Measurements from ENCODE around the gene ALKBH4.
"Not testable (repeated sequence)": the region's sequence is repeated elsewhere in the genome, so short reads cannot be mapped to it uniquely, and the experiment has no call there.

The ALKBH4 gene

GRCh38 chr7:102464577-102465280 lies at the start of gene ALKBH4, which contains the start of gene LRWD1:
Gene ALKBH4 (minus strand): TSS chr7:102464863. CDS start chr7:102464836, 27 bp downstream.
Gene LRWD1 (plus strand): TSS chr7:102464984. CDS start chr7:102465081, 97 bp downstream.
- peak; percentile 60 for DNase-seq (ENCODE audit: low read depth)

- DNase-seq (ENCODE audit: low read depth) = peak; percentile 9
These were observed 48.1 kb upstream of the ALKBH4 start for GRCh38 chr7:102512642-102513221.

- not testable (repeated sequence) for DNase-seq (ENCODE audit: low read depth)
These were observed 47.3 kb upstream of the ALKBH4 start for GRCh38 chr7:102511860-102512522.

- DNase-seq (ENCODE audit: low read depth) = not testable (repeated sequence)
These were observed 45.9 kb upstream of the ALKBH4 start for GRCh38 chr7:102510575-102510974.

GRCh38 chr7:102507410-102508088 lies 42.9 kb upstream of the ALKBH4 start:
- not testable (repeated sequence) for DNase-seq (ENCODE audit: low read depth)

- DNase-seq (ENCODE audit: low read depth) = not testable (repeated sequence)
These were observed 40.9 kb upstream of the ALKBH4 start for GRCh38 chr7:102505298-102506185.

- DNase-seq (ENCODE audit: low read depth) = not testable (repeated sequence)
These were observed 38.5 kb upstream of the ALKBH4 start for GRCh38 chr7:102503141-102503540.

- DNase-seq (ENCODE audit: low read depth) = not testable (repeated sequence)
These were observed 33.7 kb upstream of the ALKBH4 start for GRCh38 chr7:102498321-102498720.

GRCh38 chr7:102497308-102497707 lies 32.6 kb upstream of the ALKBH4 start:
- DNase-seq (ENCODE audit: low read depth) = not testable (repeated sequence)

GRCh38 chr7:102496861-102497260 lies 32.2 kb upstream of the ALKBH4 start:
- not testable (repeated sequence) for DNase-seq (ENCODE audit: low read depth)

- DNase-seq (ENCODE audit: low read depth) = not testable (repeated sequence)
These were observed 29.9 kb upstream of the ALKBH4 start for GRCh38 chr7:102494473-102495149.

GRCh38 chr7:102494026-102494425 lies 29.4 kb upstream of the ALKBH4 start:
- DNase-seq (ENCODE audit: low read depth) = not testable (repeated sequence)

GRCh38 chr7:102493220-102493935 lies 28.7 kb upstream of the ALKBH4 start:
- not testable (repeated sequence) for DNase-seq (ENCODE audit: low read depth)

GRCh38 chr7:102490529-102491075 lies 25.9 kb upstream of the ALKBH4 start:
- DNase-seq (ENCODE audit: low read depth) = not testable (repeated sequence)

GRCh38 chr7:102484317-102484716 lies 19.7 kb upstream of the ALKBH4 start:
- not testable (repeated sequence) for DNase-seq (ENCODE audit: low read depth)

- DNase-seq (ENCODE audit: low read depth) = not testable (repeated sequence)
These were observed 17.3 kb upstream of the ALKBH4 start for GRCh38 chr7:102481962-102482361.

- not testable (repeated sequence) for DNase-seq (ENCODE audit: low read depth)
These were observed 15.4 kb upstream of the ALKBH4 start for GRCh38 chr7:102479982-102480637.

- not testable (repeated sequence) for DNase-seq (ENCODE audit: low read depth)
These were observed 14.5 kb upstream of the ALKBH4 start for GRCh38 chr7:102479209-102479584.

Measured in HS-27A (cell line).